ENCODE measurements around the gene MNS1.
A peak's percentile ranks its signal among the peaks of the same experiment; 100 is the strongest.

- peak; percentile 91 for TF ChIP-seq CTCF (IDR thresholded peaks at IDR 0.05; ENCODE audit: low read depth, low read length)
- no peak for TF ChIP-seq EZH2phosphoT487 (IDR thresholded peaks at IDR 0.05; ENCODE audit: low read depth)
Observed at GRCh38 chr15:56491110-56491722, 26.3 kb upstream of the MNS1 start.

Data from OCI-LY3 (cell line).